ENCODE results near the gene ASB18. TPM values are rescaled to one million over a fixed set of nuclear protein-coding genes. Genes with fewer than 3 reads are reported as not detected.

ASB18 gene
- total and polyA plus RNA-seq, 2 of the 8 experiments (the other 6 are each of a cell fraction or from before 2014, with no cell fraction given), result not detected

DNA sequence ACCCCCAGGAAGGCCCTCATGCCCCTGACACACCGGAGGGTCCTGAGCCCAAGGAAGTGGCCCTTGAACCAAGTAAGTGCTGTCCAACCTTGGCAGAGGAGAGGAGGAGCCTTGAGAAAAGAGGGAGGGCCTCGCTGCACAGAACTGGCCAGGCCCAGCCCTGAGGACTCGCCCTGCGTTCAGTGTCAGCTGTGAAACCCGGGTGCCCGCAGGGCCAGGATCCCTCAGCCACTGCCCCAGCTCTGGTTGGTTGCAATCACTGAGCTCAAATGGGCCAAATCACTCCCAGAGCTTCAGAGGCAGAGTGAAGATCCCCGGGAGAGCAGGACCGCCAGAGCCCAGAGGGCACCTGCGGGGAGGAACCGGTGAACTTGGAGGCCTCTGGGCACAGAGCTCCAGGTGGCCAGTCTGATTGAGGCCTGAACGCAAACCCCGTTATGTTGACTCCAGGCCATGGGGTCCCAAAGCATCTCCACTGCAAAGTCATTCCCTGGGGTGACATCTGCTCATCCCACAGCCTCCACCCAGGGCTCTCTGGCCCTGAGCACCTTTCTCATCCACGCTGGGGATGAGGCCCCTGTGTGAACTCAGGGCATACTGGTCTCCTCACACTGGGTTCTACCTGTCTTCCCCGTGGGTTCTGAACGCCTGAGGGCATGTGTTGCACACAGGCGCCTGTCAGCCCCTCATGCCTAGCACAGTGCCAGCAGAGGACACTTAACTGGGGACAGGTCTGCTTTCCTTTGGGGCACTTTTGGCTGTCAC is 107.9 kb downstream of the ASB18 start:
- Histone ChIP-seq H3K27me3 (replicated peaks in 1 of 4; ENCODE audit: control insufficient read depth in 3 of 4, extremely low read depth in 1 of 4, insufficient read depth in 3 of 4, low read length in 3 of 4) (peaks cover 37 to 63% (median 54%) of the 10 kb centered on the region in 4 experiments), H4K91ac (replicated peaks; ENCODE audit: insufficient read length, low read length) (no peak overlapping the region), H2AK5ac (ENCODE audit: low read depth, low read length) (0 out of 2 replicates have a peak overlapping the region, but pooled peaks have one; percentile 8), H3K4ac (replicated peaks; ENCODE audit: insufficient read length, low read depth, low read length) (no peak overlapping the region), H3K4me2 (ENCODE audit: insufficient read depth in 1 of 2, low read depth in 2 of 2, low read length in 2 of 2) (no peak overlapping the region), H2BK20ac (ENCODE audit: low read length) (peak overlapping the region; percentile 48; the same call in 1 of the 2 replicates), H3K79me2 (ENCODE audit: control insufficient read depth in 1 of 2, insufficient read depth in 2 of 2, low read length in 2 of 2) (no peaks in the 10 kb centered on the region), H4K5ac (ENCODE audit: insufficient read length, low read depth, low read length) (no peak overlapping the region), H2BK5ac (ENCODE audit: low read depth, low read length) (no peak overlapping the region), H2BK15ac (ENCODE audit: low read length) (peak overlapping the region; percentile 16; the same call in 1 of the 2 replicates), H3K4me3 (ENCODE audit: extremely low read depth in 1 of 4, insufficient read depth in 2 of 4, low read depth in 3 of 4, low read length in 4 of 4) (no peak overlapping the region), H3K18ac (ENCODE audit: extremely low read depth, low read length) (no peak overlapping the region; the same call in 1 of the 2 replicates), H2AFZ (ENCODE audit: low read length) (no peak overlapping the region), H3K9ac (replicated peaks in 1 of 4; ENCODE audit: extremely low read depth in 1 of 4, low read depth in 3 of 4, low read length in 3 of 4) (no peak overlapping the region), H2BK12ac (ENCODE audit: low read depth, low read length) (peak overlapping the region; percentile 82; the same call in 1 of the 2 replicates), H3K14ac (ENCODE audit: insufficient read length) (no peak overlapping the region), H3K23ac (ENCODE audit: insufficient read length) (no peak overlapping the region), H3K9me3 (ENCODE audit: insufficient read depth in 2 of 2, low read depth in 1 of 2, low read length in 1 of 2) (no peaks in the 10 kb centered on the region; a peak in 2 of 4 replicates), H4K20me1 (replicated peaks in 1 of 2; ENCODE audit: control insufficient read depth in 1 of 2, insufficient read depth in 2 of 2, low read length in 2 of 2) (peaks cover 0 to 2% of the 10 kb centered on the region in 2 experiments), H3K4me1 (replicated peaks in 1 of 4; ENCODE audit: control insufficient read depth in 3 of 4, insufficient read depth in 4 of 4, low read length in 3 of 4) (peaks cover 0 to 27% (median 21%) of the 10 kb centered on the region in 4 experiments; a peak in 6 of 7 replicates), H3K56ac (replicated peaks; ENCODE audit: insufficient read length, low read depth, low read length) (no peak overlapping the region), H3K36me3 (ENCODE audit: control insufficient read depth in 2 of 4, insufficient read depth in 4 of 4, low read length in 3 of 4) (no peaks in the 10 kb centered on the region), H2BK120ac (replicated peaks; ENCODE audit: low read depth, low read length) (no peak overlapping the region), H4K8ac (ENCODE audit: extremely low read depth, insufficient read depth, low read length) (no peak overlapping the region; the same call in 1 of the 2 replicates), H3K27ac (ENCODE audit: low read depth, low read length) (no peak overlapping the region), H3K79me1 (ENCODE audit: low read depth, low read length) (no peaks in the 10 kb centered on the region), H3K23me2 (ENCODE audit: low read depth, low read length) (peaks cover 7% of the 10 kb centered on the region; the same call in 1 of the 2 replicates)
- WGBS, 2 experiments (ENCODE audit: extremely low coverage in 1 of 2, insufficient coverage in 1 of 2, insufficient read length in 1 of 2, insufficient replicate concordance in 2 of 2, low coverage in 1 of 2, low lambda C conversion rate in 2 of 2, missing lambda C conversion rate in 1 of 2), result 92% methylated on average over 16 of the region's 16 CpGs; no CpG with 5 or more reads in 1 of the 2 experiments
- DNase-seq (ENCODE audit: low read depth in 1 of 2, low spot score in 2 of 2) (no peak), FAIRE-seq (no peak)
- ChIA-PET POLR2A (ENCODE audit: partially characterized antibody) (no interaction called here), CTCF (ENCODE audit: partially characterized antibody) (interaction anchor here (1.0 to 6.9 kb wide), 4 partner anchors 13 to 192 kb away, joined by 3 to 50 read pairs (median 23); no protein-coding TSS in a partner anchor)
- TF ChIP-seq POLR2A (IDR thresholded peaks at IDR 0.05; ENCODE audit: control extremely low read depth in 1 of 2, low read depth in 2 of 2, low read length in 2 of 2) (no peak), POLR2AphosphoS5 (IDR thresholded peaks at IDR 0.05; ENCODE audit: low read depth, low read length) (no peak), BACH1 (IDR thresholded peaks at IDR 0.05; ENCODE audit: low read length) (no peak), JUN (IDR thresholded peaks at IDR 0.05; ENCODE audit: low read depth, low read length) (no peak), TEAD4 (IDR thresholded peaks at IDR 0.05; ENCODE audit: low read depth, low read length) (no peak), CBX8 (IDR thresholded peaks at IDR 0.05; ENCODE audit: borderline replicate concordance, low read depth, low read length) (no peak), SIX5 (IDR thresholded peaks at IDR 0.05; ENCODE audit: low read depth, low read length) (no peak), YY1 (IDR thresholded peaks at IDR 0.05; ENCODE audit: low read depth, low read length) (no peak), EP300 (IDR thresholded peaks at IDR 0.05; ENCODE audit: borderline replicate concordance in 1 of 2, low read depth in 2 of 2, low read length in 2 of 2) (no peak), BRCA1 (IDR thresholded peaks at IDR 0.05; ENCODE audit: low read depth, low read length) (no peak)
- TF ChIP-seq, protein P1, sequence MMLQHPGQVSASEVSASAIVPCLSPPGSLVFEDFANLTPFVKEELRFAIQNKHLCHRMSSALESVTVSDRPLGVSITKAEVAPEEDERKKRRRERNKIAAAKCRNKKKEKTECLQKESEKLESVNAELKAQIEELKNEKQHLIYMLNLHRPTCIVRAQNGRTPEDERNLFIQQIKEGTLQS (IDR thresholded peaks at IDR 0.05; ENCODE audit: insufficient read depth, low read depth, low read length), result no peak

All from H1 (cell line).